Parathyroid adenoma (tissue), 2 donors: ENCODE measurements around the gene TAOK1.
A peak's percentile ranks its signal among the peaks of the same experiment; 100 is the strongest.

Source experiments
- H2AFZ ChIP-seq: fragments of 300-600 bp; sonication (generic); one replicate; pipeline ENCODE4 v1.7.0; 2017; ENCODE audit warnings: antibody characterized with exemption, mild to moderate bottlenecking
- H3K27ac ChIP-seq: fragments of 300-600 bp; sonication (generic); one replicate; pipeline ENCODE4 v1.7.0; 2017
- H3K27me3 ChIP-seq: fragments of 300-600 bp; sonication (generic); one replicate; pipeline ENCODE4 v1.7.0; 2017; ENCODE audit warnings: low read length; ENCODE audit not compliant: control insufficient read depth, insufficient read depth
- H3K36me3 ChIP-seq: fragments of 300-600 bp; sonication (generic); one replicate; pipeline ENCODE4 v1.7.0; 2017; ENCODE audit warnings: low read length; ENCODE audit not compliant: control insufficient read depth, insufficient read depth
- H3K4me1 ChIP-seq: fragments of 300-600 bp; sonication (generic); one replicate; pipeline ENCODE4 v1.7.0; 2017; ENCODE audit warnings: control low read depth
- H3K4me2 ChIP-seq: fragments of 300-600 bp; sonication (generic); one replicate; pipeline ENCODE4 v1.7.0; 2017; ENCODE audit warnings: low read length
- H3K4me3 ChIP-seq: fragments of 300-600 bp; sonication (generic); one replicate; pipeline ENCODE4 v1.7.0; 2017; ENCODE audit warnings: low read depth, low read length
- H3K79me2 ChIP-seq: fragments of 300-600 bp; sonication (generic); one replicate; pipeline ENCODE4 v1.7.0; 2017; ENCODE audit warnings: control low read depth
- H3K9ac ChIP-seq: fragments of 300-600 bp; sonication (generic); one replicate; pipeline ENCODE4 v1.7.0; 2017; ENCODE audit warnings: mild to moderate bottlenecking
- H3K9me3 ChIP-seq: fragments of 300-600 bp; sonication (generic); one replicate; pipeline ENCODE4 v1.7.0; 2017; ENCODE audit warnings: low read length; ENCODE audit not compliant: control insufficient read depth
- CTCF ChIP-seq: fragments of 300-600 bp; sonication (generic); IDR thresholded peaks from one replicate; pipeline ENCODE4 v1.7.0; 2017; ENCODE audit warnings: antibody characterized with exemption, mild to moderate bottlenecking
- donor health status: primary hyperparathyroidism.

Gene TAOK1

GRCh38 chr17:29546830-29547229, 156.7 kb downstream of the TAOK1 start:
- Histone ChIP-seq H3K4me2 (peak overlapping the region; percentile 1), H3K4me3 (no peak overlapping the region), H3K27me3 (no peaks in the 10 kb centered on the region), H3K4me1 (no peaks in the 10 kb centered on the region), H3K36me3 (no peaks in the 10 kb centered on the region), H3K79me2 (no peaks in the 10 kb centered on the region), H3K9ac (no peak overlapping the region), H3K9me3 (no peaks in the 10 kb centered on the region), H2AFZ (no peak overlapping the region), H3K27ac (no peak overlapping the region)
- TF ChIP-seq CTCF: no peak

- no peaks in the 10 kb centered on the region for H3K79me2 ChIP-seq
- no peak overlapping the region for H3K9ac ChIP-seq
- H3K36me3 ChIP-seq: no peaks in the 10 kb centered on the region
- H3K27me3 ChIP-seq: no peaks in the 10 kb centered on the region
- no peak overlapping the region for H3K27ac ChIP-seq
- no peak overlapping the region for H3K4me2 ChIP-seq
- no peaks in the 10 kb centered on the region for H3K9me3 ChIP-seq
- no peak overlapping the region for H2AFZ ChIP-seq
- TF ChIP-seq CTCF: no peak
- no peaks in the 10 kb centered on the region for H3K4me1 ChIP-seq
- no peak overlapping the region for H3K4me3 ChIP-seq
Measured at GRCh38 chr17:29549177-29549923, 159.2 kb downstream of the TAOK1 start.

GRCh38 chr17:29555840-29556239, 165.7 kb downstream of the TAOK1 start:
- no peak overlapping the region for H3K4me3 ChIP-seq

DNA sequence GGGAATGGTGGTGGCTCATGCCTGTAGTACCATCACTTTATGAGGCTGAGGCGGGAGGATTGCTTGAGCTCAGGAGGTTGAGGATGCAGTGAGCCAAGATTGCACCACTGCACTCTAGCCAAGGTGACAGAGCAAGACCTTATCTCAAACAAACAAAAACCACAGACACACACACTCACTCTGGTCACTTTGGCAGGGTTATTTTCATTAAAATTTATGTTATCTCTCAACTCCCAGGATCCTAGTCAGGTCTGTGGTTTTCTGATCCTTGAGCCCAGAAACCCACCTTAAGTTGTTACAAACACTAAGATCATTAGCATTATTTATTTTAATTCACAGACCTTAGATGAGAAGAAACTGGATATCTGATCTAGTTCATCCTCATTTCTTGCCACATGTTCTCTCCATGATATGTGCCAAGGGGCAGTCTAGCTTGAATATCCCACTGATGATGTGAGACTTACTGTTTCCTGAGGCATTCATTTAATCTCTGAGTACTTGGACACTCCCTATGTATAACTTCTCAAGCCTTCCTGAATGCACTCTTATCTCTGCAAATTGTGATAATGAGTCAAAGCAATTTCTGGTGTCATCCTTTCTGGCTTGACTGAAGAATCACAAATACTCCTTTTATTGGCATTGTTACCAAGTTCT, 167.0 kb downstream of the TAOK1 start:
- H3K9me3 ChIP-seq: no peaks in the 10 kb centered on the region

More at GRCh38 chr17:29555840-29556239, 165.7 kb downstream of the TAOK1 start:
- no peak overlapping the region for H3K27ac ChIP-seq
- no peak overlapping the region for H2AFZ ChIP-seq
- TF ChIP-seq CTCF: no peak
- no peaks in the 10 kb centered on the region for H3K36me3 ChIP-seq
- no peak overlapping the region for H3K9ac ChIP-seq
- H3K79me2 ChIP-seq: no peaks in the 10 kb centered on the region
- no peaks in the 10 kb centered on the region for H3K4me1 ChIP-seq
- no peaks in the 10 kb centered on the region for H3K9me3 ChIP-seq
- H3K27me3 ChIP-seq: no peaks in the 10 kb centered on the region
- no peak overlapping the region for H3K4me2 ChIP-seq

More for the DNA sequence above, 167.0 kb downstream of the TAOK1 start:
- TF ChIP-seq CTCF: no peak
- Histone ChIP-seq H3K4me3 (no peak overlapping the region), H3K27me3 (no peaks in the 10 kb centered on the region), H3K4me1 (no peaks in the 10 kb centered on the region), H3K9ac (no peak overlapping the region), H3K36me3 (no peaks in the 10 kb centered on the region), H3K79me2 (no peaks in the 10 kb centered on the region), H3K27ac (no peak overlapping the region), H3K4me2 (no peak overlapping the region), H2AFZ (no peak overlapping the region)
